ENCODE measurements around the gene HSPD1. TPM values are rescaled to one million over a fixed set of nuclear protein-coding genes. Genes with fewer than 3 reads are reported as not detected.

Gene HSPD1
- total RNA-seq, 4 donors from 2014 or later, result 82.0 to 104 (median 88.2) TPM

DNA sequence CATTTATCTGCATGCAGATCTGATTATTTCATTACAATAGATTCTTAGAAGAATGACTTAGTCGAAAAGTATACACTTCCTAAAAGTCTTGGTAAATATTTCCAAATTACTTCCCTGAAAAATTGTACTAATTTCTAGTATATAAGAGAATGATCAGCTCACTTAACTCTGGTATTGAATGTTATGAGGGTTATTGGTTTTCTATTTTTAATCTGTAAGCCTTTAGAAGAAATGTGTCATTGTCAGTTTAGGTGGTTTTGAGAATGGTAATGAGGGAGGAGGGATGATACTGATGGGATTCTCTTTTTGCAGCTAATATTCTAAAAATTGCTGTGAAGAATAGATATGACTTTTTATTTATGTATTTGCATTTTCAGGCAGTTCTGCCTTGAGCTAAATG lies 40.1 kb upstream of the HSPD1 start:
- in situ Hi-C loops (cut with MboI; ENCODE audit: low sequenced_read_pairs in 4 of 4) (no loop called here), intact Hi-C loops (cut with DNase I; ENCODE audit: low total_unique reads) (no loop called here)
- TF ChIP-seq POLR2A (IDR thresholded peaks at IDR 0.05) (no peak), CTCF (IDR thresholded peaks at IDR 0.05 in 4 of 5, conservative IDR thresholded peaks at IDR 0.05 in 1 of 5) (no peak)
- ATAC-seq, result no peak
- no peaks in the 10 kb centered on the region for H3K27me3 ChIP-seq
- H3K4me1 ChIP-seq, result peaks cover 11% of the 10 kb centered on the region in 2 donors
- H3K4me3 ChIP-seq, result no peak overlapping the region
- no peak overlapping the region for H3K27ac ChIP-seq
- no peaks in the 10 kb centered on the region for H3K9me3 ChIP-seq
- DNase-seq, result no peak
- H3K36me3 ChIP-seq, result peaks cover 0 to 56% of the 10 kb centered on the region in 2 donors

DNA sequence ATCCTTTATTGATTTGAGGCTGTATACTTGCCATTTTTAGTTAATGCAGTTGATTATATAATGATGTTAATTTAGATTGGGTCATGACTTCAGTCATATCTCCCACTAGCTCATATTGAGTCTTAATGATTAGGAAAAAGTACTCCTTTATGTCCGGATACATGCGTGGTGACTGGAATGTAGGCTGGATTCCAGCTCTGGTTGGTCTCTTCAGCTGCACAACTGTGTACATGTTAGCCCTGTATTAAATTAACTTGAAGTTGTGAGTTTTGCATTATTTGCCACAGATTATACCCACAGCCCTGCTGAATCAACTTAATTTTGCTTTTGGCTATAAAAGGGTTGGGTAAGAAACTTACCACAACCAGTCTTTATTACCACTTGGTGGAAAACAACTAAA lies 38.8 kb upstream of the HSPD1 start:
- peaks cover 0 to 43% of the 10 kb centered on the region in 2 donors for H3K36me3 ChIP-seq
- no peak for ATAC-seq
- intact Hi-C loops (cut with DNase I; ENCODE audit: low total_unique reads), result no loop called here

GRCh38 chr2:197517150-197517549 lies 17.5 kb upstream of the HSPD1 start:
- in situ Hi-C loops (cut with MboI; ENCODE audit: low sequenced_read_pairs in 4 of 4), result loop anchor here in 1 of 4 donors (10.0 kb wide), 2 partner anchors 82 to 188 kb away; partner anchors contain the start of genes MARS2 and SF3B1
- H3K36me3 ChIP-seq, result no peaks in the 10 kb centered on the region
- no peaks in the 10 kb centered on the region for H3K27me3 ChIP-seq
- no peak for ATAC-seq
- peaks cover 19 to 26% of the 10 kb centered on the region in 2 donors for H3K4me1 ChIP-seq
- TF ChIP-seq CTCF (IDR thresholded peaks at IDR 0.05 in 4 of 5, conservative IDR thresholded peaks at IDR 0.05 in 1 of 5) (no peak), POLR2A (IDR thresholded peaks at IDR 0.05) (no peak)
- intact Hi-C loops (cut with DNase I; ENCODE audit: low total_unique reads), result loop anchor here (2.0 kb wide), 1 partner anchor 188 kb away; the partner anchor contains the start of gene MARS2
- no peak for DNase-seq
- H3K9me3 ChIP-seq, result no peaks in the 10 kb centered on the region
- H3K27ac ChIP-seq, result peak overlapping the region; percentile 93 to 100 (median 95)
- peak overlapping the region; percentile 70 to 100 (median 86) for H3K4me3 ChIP-seq

More for the DNA sequence above, 38.8 kb upstream of the HSPD1 start:
- H3K9me3 ChIP-seq, result no peaks in the 10 kb centered on the region
- H3K4me3 ChIP-seq, result no peak overlapping the region
- no peak overlapping the region for H3K27ac ChIP-seq
- in situ Hi-C loops (cut with MboI; ENCODE audit: low sequenced_read_pairs in 4 of 4), result no loop called here
- DNase-seq, result no peak
- H3K4me1 ChIP-seq, result peaks cover 11 to 20% of the 10 kb centered on the region in 2 donors
- no peaks in the 10 kb centered on the region for H3K27me3 ChIP-seq
- TF ChIP-seq POLR2A (IDR thresholded peaks at IDR 0.05), result no peak
- no peak for TF ChIP-seq CTCF (IDR thresholded peaks at IDR 0.05 in 4 of 5, conservative IDR thresholded peaks at IDR 0.05 in 1 of 5)

GRCh38 chr2:197516393-197516761 lies 16.7 kb upstream of the HSPD1 start:
- ATAC-seq (peak; percentile 31 to 32), DNase-seq (peak; percentile 16 to 31)
- intact Hi-C loops (cut with DNase I; ENCODE audit: low total_unique reads), result loop anchor here (1.0 to 2.0 kb wide), 2 partner anchors 63 to 188 kb away; partner anchors contain the start of genes COQ10B and MARS2
- TF ChIP-seq CTCF (IDR thresholded peaks at IDR 0.05 in 4 of 5, conservative IDR thresholded peaks at IDR 0.05 in 1 of 5) (no peak), POLR2A (IDR thresholded peaks at IDR 0.05) (no peak)
- Histone ChIP-seq H3K27ac (peak overlapping the region; percentile 93 to 100 (median 95)), H3K9me3 (no peaks in the 10 kb centered on the region), H3K27me3 (no peaks in the 10 kb centered on the region), H3K36me3 (no peaks in the 10 kb centered on the region), H3K4me1 (peaks cover 19 to 26% of the 10 kb centered on the region in 2 donors), H3K4me3 (peak overlapping the region; percentile 70 to 100 (median 86))
- in situ Hi-C loops (cut with MboI; ENCODE audit: low sequenced_read_pairs in 4 of 4), result loop anchor here in 1 of 4 donors (10.0 kb wide), 2 partner anchors 82 to 188 kb away; partner anchors contain the start of genes MARS2 and SF3B1
